OCI-LY1 (cell line): Measurements from ENCODE around the gene UGT1A9.

ENCODE experiments used
- H2AFZ ChIP-seq: fragments of 200-600 bp; sonication (generic), shearing (Covaris generic); 2 replicates; pipeline ENCODE4 v1.6.0; 2014; ENCODE audit warnings: antibody characterized with exemption, mild to moderate bottlenecking, low read length
- H3F3A ChIP-seq: fragments of 200-600 bp; sonication (generic), shearing (Covaris generic); 2 replicates; pipeline ENCODE4 v1.6.0; 2014; ENCODE audit warnings: mild to moderate bottlenecking, antibody characterized with exemption, low read length, moderate library complexity; ENCODE audit not compliant: insufficient read depth
- H3K27ac ChIP-seq: fragments of 200-600 bp; sonication (generic); 2 replicates; pipeline ENCODE4 v1.5.1; 2014; ENCODE audit warnings: low read length, mixed run types, mild to moderate bottlenecking, low read depth; ENCODE audit not compliant: poor library complexity, severe bottlenecking
- H3K27me3 ChIP-seq: fragments of 200-600 bp; sonication (generic); 2 replicates; pipeline ENCODE4 v1.6.0; 2014; ENCODE audit warnings: antibody characterized with exemption, mild to moderate bottlenecking, low read length, moderate library complexity; ENCODE audit not compliant: insufficient read depth
- H3K36me3 ChIP-seq: fragments of 200-600 bp; sonication (generic); 2 replicates; pipeline ENCODE4 v1.6.1; 2014; ENCODE audit warnings: mild to moderate bottlenecking, antibody characterized with exemption, low read length, moderate library complexity, mixed read lengths; ENCODE audit not compliant: insufficient read depth
- H3K4me1 ChIP-seq: fragments of 200-600 bp; sonication (generic); 2 replicates; pipeline ENCODE4 v1.5.1; 2014; ENCODE audit warnings: mild to moderate bottlenecking, low read length, moderate library complexity; ENCODE audit not compliant: insufficient read depth, severe bottlenecking
- H3K4me2 ChIP-seq: fragments of 200-600 bp; sonication (generic), shearing (Covaris generic); 2 replicates; pipeline ENCODE4 v1.6.1; 2014; ENCODE audit warnings: low read length
- H3K4me3 ChIP-seq: fragments of 200-600 bp; sonication (generic); 2 replicates; pipeline ENCODE4 v1.5.1; 2014; ENCODE audit warnings: low read length, low read depth, mild to moderate bottlenecking, mixed read lengths; ENCODE audit not compliant: poor library complexity, severe bottlenecking
- H3K79me2 ChIP-seq: fragments of 200-600 bp; shearing (Covaris generic); 2 replicates; pipeline ENCODE4 v1.6.1; 2016; ENCODE audit warnings: mixed run types, low read length, mixed read lengths; ENCODE audit not compliant: insufficient read depth
- H3K9ac ChIP-seq: fragments of 200-600 bp; sonication (generic), shearing (Covaris generic); 2 replicates; pipeline ENCODE4 v1.6.1; 2014; ENCODE audit warnings: mild to moderate bottlenecking, low read length, mixed read lengths
- H3K9me2 ChIP-seq: fragments of 200-600 bp; sonication (generic), shearing (Covaris generic); 2 replicates; pipeline ENCODE4 v1.6.1; 2014; ENCODE audit warnings: low read depth, mild to moderate bottlenecking, low read length, mixed read lengths
- H3K9me3 ChIP-seq: fragments of 200-600 bp; shearing (Covaris generic); 2 replicates; pipeline ENCODE4 v1.6.1; 2014; ENCODE audit warnings: low read length, mixed read lengths
- H4K20me1 ChIP-seq: fragments of 200-600 bp; sonication (generic), shearing (Covaris generic); 2 replicates; pipeline ENCODE4 v1.6.0; 2016; ENCODE audit warnings: mild to moderate bottlenecking, low read length; ENCODE audit not compliant: insufficient read depth
- CTCF ChIP-seq: fragments of 200-600 bp; sonication (generic), shearing (Covaris generic); IDR thresholded peaks from 2 replicates; pipeline ENCODE4 v1.5.1; 2017; ENCODE audit warnings: mild to moderate bottlenecking, antibody characterized with exemption, low read length, moderate library complexity, mixed read lengths
- EZH2 ChIP-seq: fragments of 200-600 bp; sonication (generic), shearing (Covaris generic); IDR thresholded peaks from 2 replicates; pipeline ENCODE4 v1.8.0; 2017; ENCODE audit warnings: borderline replicate concordance, mixed run types, mild to moderate bottlenecking, antibody characterized with exemption, low read length, moderate library complexity, mixed read lengths

Gene UGT1A9

GRCh38 chr2:233772583-233772982 is 100.9 kb downstream of the UGT1A9 start:
- no peaks in the 10 kb centered on the region for H4K20me1 ChIP-seq
- no peaks in the 10 kb centered on the region for H3K36me3 ChIP-seq
- H3F3A ChIP-seq, result no peaks in the 10 kb centered on the region
- H2AFZ ChIP-seq, result no peak overlapping the region
- no peaks in the 10 kb centered on the region; the same call in 1 of the 2 replicates for H3K27me3 ChIP-seq
- TF ChIP-seq CTCF (no peak), EZH2 (no peak)
- H3K9me3 ChIP-seq, result no peaks in the 10 kb centered on the region
- no peak overlapping the region for H3K4me2 ChIP-seq
- H3K4me3 ChIP-seq, result no peak overlapping the region
- no peaks in the 10 kb centered on the region for H3K79me2 ChIP-seq
- H3K9ac ChIP-seq, result no peak overlapping the region
- no peaks in the 10 kb centered on the region for H3K4me1 ChIP-seq
- no peaks in the 10 kb centered on the region for H3K9me2 ChIP-seq
- no peak overlapping the region for H3K27ac ChIP-seq

DNA sequence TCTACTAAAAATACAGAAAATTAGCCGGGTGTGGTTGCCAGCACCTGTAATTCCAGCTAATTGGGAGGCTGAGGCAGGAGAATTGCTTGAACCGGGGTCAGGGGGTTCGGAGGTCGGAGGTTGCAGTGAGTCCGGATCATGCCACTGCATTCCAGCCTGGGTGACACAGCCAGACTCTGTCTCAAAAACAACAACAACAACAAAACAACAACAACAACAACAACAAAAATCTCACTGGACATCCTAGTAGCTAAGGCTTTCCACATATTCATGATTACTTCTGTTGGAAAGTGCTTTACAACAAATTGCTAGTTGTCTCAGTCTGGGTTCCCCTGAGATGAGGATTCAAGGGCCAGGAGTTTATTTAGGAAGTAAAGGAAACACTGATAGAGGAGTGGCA is 102.2 kb downstream of the UGT1A9 start:
- no peaks in the 10 kb centered on the region for H3K9me3 ChIP-seq
- no peak overlapping the region for H2AFZ ChIP-seq
- H3K4me2 ChIP-seq, result no peak overlapping the region
- H3K36me3 ChIP-seq, result no peaks in the 10 kb centered on the region
- no peak overlapping the region for H3K9ac ChIP-seq
- no peak overlapping the region for H3K27ac ChIP-seq
- no peak overlapping the region for H3K4me3 ChIP-seq
- no peaks in the 10 kb centered on the region for H3K4me1 ChIP-seq
- TF ChIP-seq CTCF, result no peak
- TF ChIP-seq EZH2, result no peak
- H3K27me3 ChIP-seq, result peaks cover 4% of the 10 kb centered on the region; the same call in 1 of the 2 replicates
- H4K20me1 ChIP-seq, result no peaks in the 10 kb centered on the region
- no peaks in the 10 kb centered on the region for H3K79me2 ChIP-seq
- no peaks in the 10 kb centered on the region for H3K9me2 ChIP-seq
- H3F3A ChIP-seq, result no peaks in the 10 kb centered on the region

DNA sequence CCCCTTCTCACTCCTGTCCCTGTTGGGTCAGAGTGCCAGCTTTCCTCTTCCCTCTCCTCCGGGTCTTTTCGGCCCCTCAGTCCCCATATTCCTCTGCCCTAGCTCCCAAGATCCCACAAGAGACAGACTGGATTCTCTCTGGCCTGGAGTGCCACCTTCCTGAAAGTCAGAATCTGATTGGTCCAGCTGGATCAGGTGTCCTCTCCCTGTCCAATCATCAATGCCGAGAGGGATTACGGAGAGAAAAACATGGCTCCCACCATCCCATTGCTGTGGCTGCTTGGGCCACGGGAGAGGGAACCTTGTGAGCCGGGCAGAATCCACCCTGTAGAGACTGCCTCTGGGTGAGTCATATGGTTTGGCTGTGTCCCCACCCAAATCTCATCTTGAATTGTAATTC is 103.7 kb downstream of the UGT1A9 start:
- Histone ChIP-seq H3K9ac (no peak overlapping the region), H3F3A (no peaks in the 10 kb centered on the region), H3K79me2 (no peaks in the 10 kb centered on the region), H3K9me2 (no peaks in the 10 kb centered on the region), H3K4me1 (no peaks in the 10 kb centered on the region), H3K27ac (no peak overlapping the region), H3K4me2 (no peak overlapping the region), H3K4me3 (no peak overlapping the region), H3K36me3 (no peaks in the 10 kb centered on the region), H2AFZ (no peak overlapping the region), H3K9me3 (no peaks in the 10 kb centered on the region), H3K27me3 (peaks cover 4% of the 10 kb centered on the region; the same call in 1 of the 2 replicates), H4K20me1 (no peaks in the 10 kb centered on the region)
- TF ChIP-seq EZH2, result no peak
- no peak for TF ChIP-seq CTCF
